ENCODE measurements around the gene XIRP2. TPM values are rescaled to one million over a fixed set of nuclear protein-coding genes. Genes with fewer than 3 reads are reported as not detected.

Gene XIRP2
- polyA plus RNA-seq, 2 of the 4 experiments (the other 2 are of a cell fraction) = not detected

- TF ChIP-seq EHMT2 (IDR thresholded peaks at IDR 0.05; ENCODE audit: low read depth) = no peak
- TF ChIP-seq RFX5 (IDR thresholded peaks at IDR 0.05) = no peak
- no peak for TF ChIP-seq MAZ (IDR thresholded peaks at IDR 0.05; ENCODE audit: borderline replicate concordance, low read depth, low read length)
- no peak for TF ChIP-seq CHD2 (IDR thresholded peaks at IDR 0.05; ENCODE audit: low read length, partially characterized antibody)
- Histone ChIP-seq H3K4me2 (no peak overlapping the region), H3K9me3 (no peaks in the 10 kb centered on the region), H3K4me1 (no peaks in the 10 kb centered on the region), H3K4me3 (no peak overlapping the region), H3K27ac (no peak overlapping the region)
- ATAC-seq (no peak), DNase-seq (ENCODE audit: low read depth in 1 of 2, low spot score in 1 of 2) (no peak), FAIRE-seq (no peak)
- ChIA-PET POLR2A (no interaction called here), CTCF (no interaction called here)
- WGBS (ENCODE audit: missing lambda C conversion rate) = 11% methylated on average over 2 of the region's 2 CpGs
Measured at GRCh38 chr2:166969486-166969885, 81.2 kb downstream of the XIRP2 start.

- H3K27ac ChIP-seq = no peak overlapping the region
Measured at GRCh38 chr2:166972002-166972401, 83.7 kb downstream of the XIRP2 start.

GRCh38 chr2:166972418-166972817 lies 84.1 kb downstream of the XIRP2 start:
- DNase-seq (ENCODE audit: low read depth in 1 of 2, low spot score in 1 of 2) (no peak), FAIRE-seq (no peak), ATAC-seq (no peak)
- no peaks in the 10 kb centered on the region for H3K9me3 ChIP-seq
- H3K4me2 ChIP-seq = no peak overlapping the region
- TF ChIP-seq NR3C1 (IDR thresholded peaks at IDR 0.05) (no peak), CBX2 (IDR thresholded peaks at IDR 0.05; ENCODE audit: borderline replicate concordance, low read depth) (no peak), ZFP36 (IDR thresholded peaks at IDR 0.05; ENCODE audit: borderline replicate concordance, partially characterized antibody) (no peak), E2F6 (IDR thresholded peaks at IDR 0.05; ENCODE audit: borderline replicate concordance, low read depth) (no peak)
- no peak overlapping the region for H3K27ac ChIP-seq
- H3K4me3 ChIP-seq = no peak overlapping the region
- POLR2A ChIA-PET = no interaction called here
- CTCF ChIA-PET = no interaction called here
- H3K4me1 ChIP-seq = no peaks in the 10 kb centered on the region

More at GRCh38 chr2:166972002-166972401, 83.7 kb downstream of the XIRP2 start:
- H3K4me3 ChIP-seq = no peak overlapping the region
- FAIRE-seq (no peak), DNase-seq (ENCODE audit: low read depth in 1 of 2, low spot score in 1 of 2) (no peak), ATAC-seq (no peak)
- TF ChIP-seq BCL3 (IDR thresholded peaks at IDR 0.05) (no peak), POLR2A (IDR thresholded peaks at IDR 0.05; ENCODE audit: low read length) (no peak), POLR2AphosphoS2 (conservative IDR thresholded peaks at IDR 0.05; ENCODE audit: low read length) (no peak), RAD21 (conservative IDR thresholded peaks at IDR 0.05 in 1 of 2, IDR thresholded peaks at IDR 0.05 in 1 of 2) (no peak), HES2 (IDR thresholded peaks at IDR 0.05) (no peak), ATOH8 (CRISPR knock-in tag; IDR thresholded peaks at IDR 0.05; ENCODE audit: low read depth) (no peak), HOXA7 (CRISPR knock-in tag; IDR thresholded peaks at IDR 0.05) (no peak), RCOR1 (IDR thresholded peaks at IDR 0.05; ENCODE audit: low read depth, low read length) (no peak), NPAS2 (CRISPR knock-in tag; IDR thresholded peaks at IDR 0.05; ENCODE audit: borderline replicate concordance) (no peak), KDM5A (IDR thresholded peaks at IDR 0.05) (no peak)
- ChIA-PET POLR2A (no interaction called here), CTCF (no interaction called here)
- H3K4me2 ChIP-seq = no peak overlapping the region
- H3K4me1 ChIP-seq = no peaks in the 10 kb centered on the region
- H3K9me3 ChIP-seq = no peaks in the 10 kb centered on the region
- 20% methylated on average over 4 of the region's 4 CpGs for WGBS (ENCODE audit: missing lambda C conversion rate)

GRCh38 chr2:166984188-166984587 lies 95.9 kb downstream of the XIRP2 start:
- no peak overlapping the region for H3K27ac ChIP-seq
- TF ChIP-seq NFE2L2 (conservative IDR thresholded peaks at IDR 0.05; ENCODE audit: low read length) (no peak), RCOR1 (IDR thresholded peaks at IDR 0.05; ENCODE audit: low read depth, low read length) (no peak), MAFK (IDR thresholded peaks at IDR 0.05; ENCODE audit: partially characterized antibody) (no peak), CBX8 (IDR thresholded peaks at IDR 0.05) (no peak), RFX5 (IDR thresholded peaks at IDR 0.05) (no peak)
- no peak for DNase-seq (ENCODE audit: low read depth in 1 of 2, low spot score in 1 of 2)
- H3K9me3 ChIP-seq = no peaks in the 10 kb centered on the region; the same call in 2 of the 3 replicates
- ATAC-seq = no peak
- no peak overlapping the region for H3K4me2 ChIP-seq
- no peaks in the 10 kb centered on the region for H3K4me1 ChIP-seq
- CTCF ChIA-PET = no interaction called here
- POLR2A ChIA-PET = no interaction called here
- FAIRE-seq = no peak
- no peak overlapping the region for H3K4me3 ChIP-seq
